ENCODE data around the gene FZD7.

FZD7 gene

DNA sequence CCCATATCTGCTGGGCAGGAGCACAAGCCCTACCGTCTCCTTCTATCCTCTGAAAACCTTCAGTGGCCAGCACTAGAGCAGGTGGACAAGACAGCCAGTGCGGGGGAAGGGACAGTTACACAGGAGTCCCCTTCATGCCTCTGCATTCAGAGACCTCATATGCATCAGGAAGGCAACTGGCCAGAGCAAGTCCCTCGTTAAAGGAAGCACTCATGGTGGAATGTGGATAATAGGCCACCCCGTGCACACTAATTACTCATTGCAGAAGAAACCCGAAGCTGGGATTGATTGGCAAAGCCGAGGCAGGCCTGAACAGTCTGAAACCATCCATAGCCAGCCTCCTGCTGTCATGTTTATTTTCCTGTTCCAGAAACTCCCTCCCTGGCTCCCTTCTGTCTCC, 50.6 kb downstream of the FZD7 start:
- no peak overlapping the region for H3K27ac ChIP-seq (replicated peaks)

More for the DNA sequence above, 50.6 kb downstream of the FZD7 start:
- TF ChIP-seq GABPA (IDR thresholded peaks at IDR 0.05; ENCODE audit: low read depth) (no peak), CTCF (IDR thresholded peaks at IDR 0.05; ENCODE audit: insufficient read depth, low read length) (no peak), POLR2AphosphoS5 (IDR thresholded peaks at IDR 0.05; ENCODE audit: low read depth) (no peak), REST (IDR thresholded peaks at IDR 0.05; ENCODE audit: insufficient replicate concordance, low read depth) (no peak), SPI1 (IDR thresholded peaks at IDR 0.05; ENCODE audit: borderline replicate concordance, low read depth) (no peak)
- no peak overlapping the region for H3K4me3 ChIP-seq (replicated peaks; ENCODE audit: insufficient read depth, low read length)
- DNase-seq (ENCODE audit: low read depth in 1 of 2, low spot score in 1 of 2) = no peak
- no peaks in the 10 kb centered on the region for H3K27me3 ChIP-seq (ENCODE audit: insufficient read depth, poor library complexity, severe bottlenecking)

All from HL-60 (cell line).